Skeletal muscle satellite cell (primary cell): Measurements from ENCODE around the gene FAM180A.

ENCODE experiments used
- H3K27me3 ChIP-seq: 2 replicates; pipeline ENCODE4 v1.7.0; 2013; ENCODE audit warnings: low read length; ENCODE audit not compliant: control insufficient read depth, insufficient read depth
- H3K36me3 ChIP-seq: 2 replicates; pipeline ENCODE4 v1.7.0; 2013; ENCODE audit warnings: mild to moderate bottlenecking, control low read depth, low read length; ENCODE audit not compliant: insufficient read depth
- H3K4me1 ChIP-seq: 2 replicates; pipeline ENCODE4 v1.7.0; 2013; ENCODE audit warnings: low read length; ENCODE audit not compliant: control insufficient read depth, insufficient read depth
- H3K4me2 ChIP-seq: 2 replicates; pipeline ENCODE4 v1.7.0; 2013; ENCODE audit warnings: mild to moderate bottlenecking, low read length
- H3K4me3 ChIP-seq: 2 replicates; pipeline ENCODE4 v1.7.0; 2013; ENCODE audit warnings: low read length
- H3K9ac ChIP-seq: 2 replicates; pipeline ENCODE4 v1.7.0; 2013; ENCODE audit warnings: mild to moderate bottlenecking, low read depth, low read length, moderate library complexity
- H3K9me3 ChIP-seq: replicated peaks from 2 replicates; pipeline ENCODE4 v1.7.0; 2013; ENCODE audit warnings: mild to moderate bottlenecking, control low read depth, low read length

FAM180A gene

GRCh38 chr7:135692055-135692454 is 56.6 kb downstream of the FAM180A start:
- no peak overlapping the region for H3K4me2 ChIP-seq
- no peaks in the 10 kb centered on the region for H3K27me3 ChIP-seq
- peaks cover 13% of the 10 kb centered on the region for H3K36me3 ChIP-seq
- H3K9ac ChIP-seq, result no peak overlapping the region
- H3K4me1 ChIP-seq, result peaks cover 19% of the 10 kb centered on the region
- no peak overlapping the region for H3K4me3 ChIP-seq
- H3K9me3 ChIP-seq, result no peaks in the 10 kb centered on the region

- Histone ChIP-seq H3K36me3 (peaks cover 16% of the 10 kb centered on the region), H3K9ac (peak overlapping the region; percentile 33), H3K4me2 (peak overlapping the region; percentile 22)
Measured at GRCh38 chr7:135690566-135690965, 58.0 kb downstream of the FAM180A start.

GRCh38 chr7:135687466-135687865 is 61.1 kb downstream of the FAM180A start:
- Histone ChIP-seq H3K9me3 (no peaks in the 10 kb centered on the region), H3K27me3 (no peaks in the 10 kb centered on the region), H3K36me3 (peaks cover 16% of the 10 kb centered on the region), H3K4me1 (peaks cover 43% of the 10 kb centered on the region), H3K9ac (no peak overlapping the region), H3K4me2 (no peak overlapping the region), H3K4me3 (no peak overlapping the region)

More at GRCh38 chr7:135690566-135690965, 58.0 kb downstream of the FAM180A start:
- Histone ChIP-seq H3K4me1 (peaks cover 21% of the 10 kb centered on the region), H3K27me3 (no peaks in the 10 kb centered on the region), H3K4me3 (no peak overlapping the region), H3K9me3 (no peaks in the 10 kb centered on the region)

- Histone ChIP-seq H3K36me3 (peaks cover 16% of the 10 kb centered on the region), H3K27me3 (no peaks in the 10 kb centered on the region), H3K9ac (no peak overlapping the region), H3K9me3 (no peaks in the 10 kb centered on the region), H3K4me3 (no peak overlapping the region), H3K4me2 (no peak overlapping the region), H3K4me1 (peaks cover 29% of the 10 kb centered on the region)
Measured at GRCh38 chr7:135685306-135686084, 63.1 kb downstream of the FAM180A start.

GRCh38 chr7:135684699-135685098 is 63.9 kb downstream of the FAM180A start:
- Histone ChIP-seq H3K4me3 (no peak overlapping the region), H3K9me3 (no peaks in the 10 kb centered on the region), H3K36me3 (peaks cover 16% of the 10 kb centered on the region), H3K4me2 (no peak overlapping the region), H3K9ac (no peak overlapping the region), H3K27me3 (no peaks in the 10 kb centered on the region), H3K4me1 (peaks cover 25% of the 10 kb centered on the region)

GRCh38 chr7:135684136-135684535 is 64.5 kb downstream of the FAM180A start:
- Histone ChIP-seq H3K4me3 (no peak overlapping the region), H3K36me3 (peaks cover 11% of the 10 kb centered on the region), H3K9ac (no peak overlapping the region), H3K4me1 (peaks cover 31% of the 10 kb centered on the region), H3K4me2 (peak overlapping the region; percentile 13), H3K27me3 (no peaks in the 10 kb centered on the region), H3K9me3 (no peaks in the 10 kb centered on the region)

- H3K4me1 ChIP-seq, result peaks cover 36% of the 10 kb centered on the region
- H3K4me2 ChIP-seq, result no peak overlapping the region
- H3K27me3 ChIP-seq, result no peaks in the 10 kb centered on the region
- H3K9me3 ChIP-seq, result no peaks in the 10 kb centered on the region
- no peak overlapping the region for H3K4me3 ChIP-seq
- peaks cover 11% of the 10 kb centered on the region for H3K36me3 ChIP-seq
- H3K9ac ChIP-seq, result no peak overlapping the region
Measured at GRCh38 chr7:135683609-135684008, 65.0 kb downstream of the FAM180A start.

GRCh38 chr7:135682191-135682590 is 66.4 kb downstream of the FAM180A start:
- H3K27me3 ChIP-seq, result no peaks in the 10 kb centered on the region
- no peaks in the 10 kb centered on the region for H3K9me3 ChIP-seq
- H3K9ac ChIP-seq, result no peak overlapping the region
- H3K36me3 ChIP-seq, result peaks cover 15% of the 10 kb centered on the region
- peaks cover 50% of the 10 kb centered on the region for H3K4me1 ChIP-seq
- no peak overlapping the region for H3K4me2 ChIP-seq
- H3K4me3 ChIP-seq, result no peak overlapping the region

GRCh38 chr7:135681762-135682161 is 66.9 kb downstream of the FAM180A start:
- Histone ChIP-seq H3K9ac (no peak overlapping the region), H3K27me3 (no peaks in the 10 kb centered on the region), H3K4me1 (peaks cover 54% of the 10 kb centered on the region), H3K9me3 (no peaks in the 10 kb centered on the region), H3K36me3 (peaks cover 19% of the 10 kb centered on the region), H3K4me2 (no peak overlapping the region), H3K4me3 (no peak overlapping the region)
